GM06990 (cell line): Measurements from ENCODE around the gene PLPP4.

Experiments
- DNase-seq: peaks from one replicate; pipeline ENCODE4 v3.0.0-alpha.2; 2011; ENCODE audit not compliant: insufficient read length; ENCODE audit errors: extremely low read depth
- H3K27me3 ChIP-seq: replicated peaks from 2 replicates; pipeline ENCODE4 v1.6.0; 2011; ENCODE audit warnings: low read length; ENCODE audit not compliant: control insufficient read depth, insufficient read depth
- H3K36me3 ChIP-seq: 2 replicates; pipeline ENCODE4 v1.5.1; 2011; ENCODE audit warnings: low read length; ENCODE audit not compliant: control insufficient read depth, insufficient read depth
- H3K4me3 ChIP-seq: replicated peaks from 2 replicates; pipeline ENCODE4 v1.5.1; 2011; ENCODE audit warnings: low read depth, mild to moderate bottlenecking, control low read depth, low read length
- CTCF ChIP-seq: IDR thresholded peaks from 2 replicates; pipeline ENCODE4 v1.5.1; 2011; ENCODE audit warnings: low read length, control low read depth, mild to moderate bottlenecking, inconsistent platforms; ENCODE audit not compliant: insufficient read depth, poor library complexity, severe bottlenecking

The PLPP4 gene

DNA sequence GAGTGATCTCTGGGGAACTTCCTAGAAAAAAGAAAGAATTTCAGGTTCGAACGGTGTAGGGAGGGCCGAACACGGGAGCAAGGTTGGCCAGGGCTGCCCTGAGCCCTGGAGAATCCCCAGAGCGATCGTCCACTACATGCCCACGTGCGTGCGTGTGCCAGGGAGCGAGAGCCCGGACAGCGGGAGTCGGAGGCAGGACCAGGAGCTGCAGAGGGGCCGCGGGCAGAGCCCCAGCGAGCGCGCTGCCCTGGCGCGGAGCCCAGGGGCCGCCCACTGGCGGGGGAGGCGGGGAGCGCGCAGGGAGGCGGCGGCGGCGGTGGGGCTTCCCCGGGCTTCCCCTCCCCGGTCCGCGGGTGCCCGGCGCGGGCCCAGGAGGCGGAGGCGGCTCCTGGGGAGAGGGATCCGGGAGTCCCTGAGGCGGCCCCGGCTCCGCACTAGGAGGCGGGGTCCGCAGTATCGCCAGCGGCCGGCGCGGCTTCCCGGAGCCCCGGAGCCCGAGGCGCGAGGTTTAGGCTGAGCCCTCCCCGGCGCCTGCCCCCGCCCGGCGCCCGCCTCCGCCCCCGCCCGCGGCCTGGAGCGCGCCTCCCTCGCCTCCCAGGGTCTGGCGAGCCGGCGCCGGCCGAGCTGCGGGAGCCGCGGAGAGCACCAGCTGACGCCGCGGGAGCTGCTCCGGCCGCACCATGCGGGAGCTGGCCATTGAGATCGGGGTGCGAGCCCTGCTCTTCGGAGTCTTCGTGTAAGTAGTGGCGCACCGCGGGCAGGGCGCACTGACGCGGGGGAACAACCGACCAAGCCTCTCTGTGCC lies at the start of gene PLPP4:
TSS of gene PLPP4 (plus strand) at position 602 of the 805 bp plus-strand sequence. CDS start at position 681, 79 bp downstream.
- TF ChIP-seq CTCF: no peak
- H3K27me3 ChIP-seq: peaks cover 6% of the 10 kb centered on the region; the same call in 1 of the 2 replicates
- DNase-seq: peak; percentile 12

DNA sequence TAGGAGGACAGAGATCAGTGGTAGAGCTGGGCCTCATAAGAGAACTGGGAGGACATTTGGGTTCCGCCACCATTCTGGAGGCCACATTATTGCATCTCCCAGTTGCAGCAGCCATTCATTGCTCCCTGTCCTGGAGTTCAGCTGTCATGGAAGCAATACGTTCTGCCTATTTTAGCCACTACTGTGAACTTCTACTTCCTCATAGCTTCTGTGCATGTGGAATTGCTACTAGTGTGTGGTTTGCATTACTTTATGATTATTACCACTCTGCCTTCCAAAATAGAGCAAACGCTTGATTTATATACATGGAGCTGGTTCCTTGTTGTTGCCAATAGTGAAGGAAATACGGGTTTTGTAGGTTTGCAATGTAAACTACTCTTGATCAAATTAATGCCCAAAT lies 47.2 kb upstream of the PLPP4 start:
- TF ChIP-seq CTCF: no peak
- H3K27me3 ChIP-seq: no peaks in the 10 kb centered on the region

More for the DNA sequence above, at the start of gene PLPP4:
- H3K4me3 ChIP-seq: peak within 1 kb of the TSS; percentile 49
- H3K36me3 ChIP-seq: no peaks in the 10 kb centered on the region

DNA sequence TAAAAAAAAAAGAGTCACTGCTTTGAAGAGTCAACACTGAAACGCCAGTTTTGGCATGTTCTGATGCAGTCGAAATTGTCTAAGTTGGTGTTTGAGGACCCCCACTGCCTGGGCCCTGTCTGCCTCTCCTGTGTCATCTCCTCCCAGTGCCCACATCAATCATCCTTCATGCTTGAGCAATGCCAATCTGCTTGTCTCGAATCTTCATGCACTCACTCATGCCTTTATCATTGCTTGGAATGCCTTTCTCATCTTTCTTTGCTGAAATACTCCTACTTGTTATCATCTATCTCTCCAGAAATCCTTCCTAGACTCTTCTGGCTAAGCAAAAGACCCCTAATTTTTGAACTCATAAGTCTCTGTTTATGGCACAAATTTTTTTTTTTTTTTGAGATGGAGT lies 42.1 kb upstream of the PLPP4 start:
- no peaks in the 10 kb centered on the region for H3K36me3 ChIP-seq
- no peak overlapping the region for H3K4me3 ChIP-seq
- no peak for TF ChIP-seq CTCF
- H3K27me3 ChIP-seq: no peaks in the 10 kb centered on the region
- no peak for DNase-seq

More for the DNA sequence above, 47.2 kb upstream of the PLPP4 start:
- Histone ChIP-seq H3K36me3 (no peaks in the 10 kb centered on the region), H3K4me3 (no peak overlapping the region)
- no peak for DNase-seq

DNA sequence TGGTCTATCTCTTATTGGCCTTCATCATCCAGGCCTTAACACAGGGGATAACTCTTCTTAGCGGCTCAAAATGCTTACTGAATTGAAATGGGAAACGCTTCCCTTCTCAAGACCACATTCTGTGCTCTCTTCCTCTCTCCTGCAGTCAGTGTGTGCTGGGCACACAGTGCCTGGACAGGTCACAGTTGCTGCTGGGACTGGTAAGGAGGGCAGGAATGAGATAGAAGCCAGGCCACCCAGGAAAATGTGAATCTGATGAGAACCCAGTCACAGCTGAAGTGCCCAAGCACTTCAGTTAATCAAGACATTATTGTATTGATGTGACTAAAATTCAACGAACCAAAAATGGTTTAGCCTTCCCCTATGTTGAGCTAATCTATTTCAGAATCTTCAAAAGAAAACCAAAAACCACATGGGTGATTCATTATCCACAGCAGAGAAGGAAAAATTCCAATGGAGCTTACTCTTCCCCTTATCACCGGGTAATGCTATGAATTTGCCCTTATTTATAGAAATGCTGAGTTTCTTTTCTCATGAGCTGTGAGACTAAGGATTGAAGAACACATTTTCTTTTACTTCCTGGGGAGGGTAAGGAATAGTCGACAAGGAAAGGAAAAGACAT lies 41.2 kb upstream of the PLPP4 start:
- Histone ChIP-seq H3K4me3 (no peak overlapping the region), H3K36me3 (no peaks in the 10 kb centered on the region), H3K27me3 (no peaks in the 10 kb centered on the region)
- no peak for TF ChIP-seq CTCF
- no peak for DNase-seq

DNA sequence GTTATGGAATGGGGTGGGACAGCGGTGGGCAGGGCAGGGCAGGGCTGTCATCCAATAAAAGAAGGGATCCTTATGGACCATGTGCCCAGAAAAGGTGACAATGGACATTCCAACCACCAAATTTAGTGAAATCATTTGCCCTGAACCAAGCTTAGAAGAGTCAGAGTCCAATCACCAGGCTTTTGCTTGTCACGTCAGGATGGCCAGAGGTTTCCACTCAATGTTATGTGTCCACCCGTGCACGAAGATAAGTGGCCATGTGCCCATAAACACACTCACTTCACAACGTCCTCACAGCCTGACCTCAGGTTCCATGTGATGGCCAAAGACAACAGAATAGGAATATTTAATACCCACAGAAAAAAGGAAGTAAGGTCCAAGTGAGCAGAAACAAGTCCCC lies 36.6 kb upstream of the PLPP4 start:
- TF ChIP-seq CTCF: no peak
- no peak overlapping the region for H3K4me3 ChIP-seq
- no peaks in the 10 kb centered on the region for H3K36me3 ChIP-seq
- H3K27me3 ChIP-seq: no peaks in the 10 kb centered on the region
- no peak for DNase-seq
